Measurements from ENCODE around the gene TBC1D30.

Gene TBC1D30

DNA sequence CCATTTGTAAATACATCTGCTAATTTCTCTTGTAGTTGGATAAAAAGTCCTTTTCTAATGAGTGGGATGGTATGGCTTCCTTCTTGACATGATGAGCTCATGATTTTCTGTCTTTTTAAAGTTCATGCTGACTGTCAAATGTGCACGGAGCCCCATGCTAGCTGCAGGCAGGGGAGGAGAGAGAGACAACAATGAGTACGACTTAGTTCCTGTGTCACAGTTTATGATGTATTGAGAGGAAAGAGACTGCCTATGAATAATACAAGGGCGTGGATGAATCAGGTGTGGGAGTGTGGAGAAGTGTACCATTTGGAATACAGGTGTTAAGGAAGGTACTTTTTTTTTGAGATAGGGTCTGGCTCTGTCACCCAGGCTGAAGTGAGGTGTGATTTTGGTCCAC lies 10.7 kb upstream of the TBC1D30 start:
- TF ChIP-seq CTCF (IDR thresholded peaks at IDR 0.05; ENCODE audit: low read depth, low read length), result no peak
- no peak overlapping the region for H3K4me3 ChIP-seq (ENCODE audit: low read depth, low read length)
- no peak for DNase-seq (ENCODE audit: low read depth, low spot score)
- in situ Hi-C loops (cut with HindIII; ENCODE audit: low sequenced_read_pairs), result no loop called here

DNA sequence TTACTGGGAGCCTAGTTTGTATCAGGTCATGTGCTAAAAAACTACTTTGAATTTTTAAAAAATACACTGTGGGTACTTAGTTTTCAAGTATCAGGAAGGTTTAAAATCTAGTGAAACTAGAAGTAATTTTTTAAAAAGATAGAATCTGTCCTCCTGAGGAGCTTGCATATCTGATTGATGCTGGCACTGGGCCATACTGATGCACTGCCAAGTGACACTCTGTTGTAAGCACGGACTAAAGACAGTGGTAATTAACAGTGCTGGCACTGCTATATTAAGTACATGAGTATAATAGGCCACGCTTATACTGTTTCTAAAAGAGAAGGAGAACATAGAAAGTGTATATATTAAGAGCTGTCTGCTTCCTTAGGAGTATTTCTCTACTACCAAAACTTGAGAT lies 10.0 kb upstream of the TBC1D30 start:
- DNase-seq (ENCODE audit: low read depth, low spot score), result no peak
- in situ Hi-C loops (cut with HindIII; ENCODE audit: low sequenced_read_pairs), result no loop called here
- TF ChIP-seq CTCF (IDR thresholded peaks at IDR 0.05; ENCODE audit: low read depth, low read length), result no peak
- no peak overlapping the region for H3K4me3 ChIP-seq (ENCODE audit: low read depth, low read length)

- in situ Hi-C loops (cut with HindIII; ENCODE audit: low sequenced_read_pairs), result no loop called here
- DNase-seq (ENCODE audit: low read depth, low spot score), result no peak
- H3K4me3 ChIP-seq (ENCODE audit: low read depth, low read length), result no peak overlapping the region
- no peak for TF ChIP-seq CTCF (IDR thresholded peaks at IDR 0.05; ENCODE audit: low read depth, low read length)
Measured at GRCh38 chr12:64819816-64820402, 4.5 kb upstream of the TBC1D30 start.

DNA sequence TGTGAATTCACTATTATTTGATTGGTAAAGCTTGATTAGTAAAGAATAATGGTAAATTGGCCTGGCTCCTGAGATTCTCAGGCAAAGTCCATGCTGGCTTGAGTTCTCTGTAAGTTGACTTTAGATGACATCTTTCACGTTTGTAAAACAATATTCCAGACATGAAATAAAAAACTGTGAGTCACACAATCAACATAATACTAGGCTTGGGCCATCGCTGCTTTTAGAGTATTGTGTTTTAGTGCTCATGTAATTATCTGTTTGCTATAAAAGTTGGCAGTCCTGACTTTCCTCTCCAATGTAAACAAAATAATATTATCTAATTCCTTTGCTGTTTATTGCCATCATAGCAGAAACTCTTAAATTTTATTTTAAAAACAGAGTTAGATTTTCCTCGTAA lies 3.9 kb upstream of the TBC1D30 start:
- no peak for DNase-seq (ENCODE audit: low read depth, low spot score)
- H3K4me3 ChIP-seq (ENCODE audit: low read depth, low read length), result no peak overlapping the region
- TF ChIP-seq CTCF (IDR thresholded peaks at IDR 0.05; ENCODE audit: low read depth, low read length), result no peak
- in situ Hi-C loops (cut with HindIII; ENCODE audit: low sequenced_read_pairs), result no loop called here

DNA sequence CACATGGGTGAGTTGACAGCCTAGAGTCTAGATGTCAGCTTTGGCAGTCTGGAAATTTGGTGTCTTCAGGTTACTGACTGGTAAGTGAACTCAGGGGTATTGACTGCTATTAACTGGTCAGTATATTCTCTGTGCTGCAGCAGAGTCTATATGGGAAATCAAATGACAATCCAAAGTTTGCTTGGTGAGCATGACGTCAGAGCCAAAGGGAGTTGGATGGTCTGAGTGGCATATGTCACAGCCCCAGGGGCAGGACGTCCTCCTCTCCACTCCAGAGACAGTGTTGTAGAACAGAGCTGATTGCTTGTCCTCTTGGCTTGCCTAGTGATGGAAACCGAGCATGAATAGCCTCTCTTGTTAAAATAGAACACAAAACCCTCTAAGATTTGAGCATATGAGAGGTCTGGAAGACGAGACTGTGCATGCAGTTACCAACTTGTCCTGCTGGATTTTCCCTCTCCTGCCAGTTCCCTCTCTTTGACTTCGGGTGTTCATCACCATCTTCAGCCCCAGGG lies 3.3 kb upstream of the TBC1D30 start:
- H3K4me3 ChIP-seq (ENCODE audit: low read depth, low read length), result no peak overlapping the region
- in situ Hi-C loops (cut with HindIII; ENCODE audit: low sequenced_read_pairs), result no loop called here
- no peak for DNase-seq (ENCODE audit: low read depth, low spot score)
- TF ChIP-seq CTCF (IDR thresholded peaks at IDR 0.05; ENCODE audit: low read depth, low read length), result no peak

DNA sequence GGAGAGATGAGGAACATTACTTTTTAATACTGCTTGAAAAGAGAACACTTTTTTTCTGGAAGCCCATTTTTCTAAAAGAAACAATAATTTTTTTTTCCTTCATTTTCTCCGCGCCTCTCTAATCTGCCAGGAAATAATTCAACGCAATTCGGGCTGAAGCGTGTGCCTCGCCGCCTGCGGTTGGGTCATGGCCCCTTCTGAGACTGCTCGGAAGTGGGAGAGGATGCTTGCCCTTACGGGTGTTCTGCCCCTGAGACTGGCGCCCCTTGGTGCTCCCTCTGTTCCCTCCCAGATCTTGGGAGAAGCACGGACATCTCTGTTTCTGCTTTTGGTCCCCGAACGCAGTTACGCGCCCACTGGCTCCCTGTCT lies 332 bp upstream of the TBC1D30 start:
- H3K4me3 ChIP-seq (ENCODE audit: low read depth, low read length), result peak overlapping the region; percentile 16
- no peak for DNase-seq (ENCODE audit: low read depth, low spot score)
- no peak for TF ChIP-seq CTCF (IDR thresholded peaks at IDR 0.05; ENCODE audit: low read depth, low read length)
- in situ Hi-C loops (cut with HindIII; ENCODE audit: low sequenced_read_pairs), result no loop called here
